ENCODE data around the gene PRKN. TPM values are rescaled to one million over a fixed set of nuclear protein-coding genes. Genes with fewer than 3 reads are reported as not detected.

PRKN gene
- total RNA-seq, 4 donors from 2014 or later = 4.4 to 669 (median 10.5) TPM

DNA sequence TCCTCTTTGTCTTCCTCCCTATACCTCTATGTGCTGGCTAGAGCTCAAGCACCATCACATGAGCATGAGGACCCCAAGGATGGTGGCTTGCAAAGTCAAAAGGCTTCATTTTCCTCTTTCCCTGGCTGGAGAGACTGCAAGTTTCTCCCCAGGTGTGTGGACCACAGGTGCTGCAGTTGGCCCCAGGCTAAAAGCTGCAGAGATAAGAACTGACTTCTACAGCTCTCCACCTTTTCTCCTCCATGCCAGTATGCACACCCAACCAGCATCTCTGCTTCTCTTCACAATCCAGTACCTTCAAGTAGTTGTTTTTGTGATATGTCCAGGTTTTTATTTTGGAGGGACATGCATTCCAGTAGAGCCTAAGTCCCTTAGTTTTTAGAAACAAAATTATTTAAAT lies 29.1 kb downstream of the PRKN start:
- Histone ChIP-seq H3K36me3 (no peaks in the 10 kb centered on the region), H3K9me3 (no peaks in the 10 kb centered on the region), H3K4me3 (no peak overlapping the region), H3K27ac (no peak overlapping the region), H3K27me3 (no peaks in the 10 kb centered on the region), H3K4me1 (no peaks in the 10 kb centered on the region)
- no peak for TF ChIP-seq POLR2A (IDR thresholded peaks at IDR 0.05)
- no peak for TF ChIP-seq CTCF (IDR thresholded peaks at IDR 0.05)
- DNase-seq = no peak

GRCh38 chr6:162697872-162698403 lies 29.6 kb downstream of the PRKN start:
- Histone ChIP-seq H3K4me1 (no peaks in the 10 kb centered on the region), H3K9me3 (no peaks in the 10 kb centered on the region), H3K4me3 (no peak overlapping the region), H3K27me3 (no peaks in the 10 kb centered on the region), H3K27ac (no peak overlapping the region), H3K36me3 (no peaks in the 10 kb centered on the region)
- DNase-seq = no peak
- no peak for TF ChIP-seq POLR2A (IDR thresholded peaks at IDR 0.05)
- TF ChIP-seq CTCF (IDR thresholded peaks at IDR 0.05) = no peak

- no peak for TF ChIP-seq POLR2A (IDR thresholded peaks at IDR 0.05)
- TF ChIP-seq CTCF (IDR thresholded peaks at IDR 0.05) = no peak
- Histone ChIP-seq H3K36me3 (no peaks in the 10 kb centered on the region), H3K27ac (no peak overlapping the region), H3K27me3 (no peaks in the 10 kb centered on the region), H3K4me3 (no peak overlapping the region), H3K9me3 (no peaks in the 10 kb centered on the region), H3K4me1 (no peaks in the 10 kb centered on the region)
- no peak for DNase-seq
Observed at GRCh38 chr6:162690158-162690557, 37.4 kb downstream of the PRKN start.

DNA sequence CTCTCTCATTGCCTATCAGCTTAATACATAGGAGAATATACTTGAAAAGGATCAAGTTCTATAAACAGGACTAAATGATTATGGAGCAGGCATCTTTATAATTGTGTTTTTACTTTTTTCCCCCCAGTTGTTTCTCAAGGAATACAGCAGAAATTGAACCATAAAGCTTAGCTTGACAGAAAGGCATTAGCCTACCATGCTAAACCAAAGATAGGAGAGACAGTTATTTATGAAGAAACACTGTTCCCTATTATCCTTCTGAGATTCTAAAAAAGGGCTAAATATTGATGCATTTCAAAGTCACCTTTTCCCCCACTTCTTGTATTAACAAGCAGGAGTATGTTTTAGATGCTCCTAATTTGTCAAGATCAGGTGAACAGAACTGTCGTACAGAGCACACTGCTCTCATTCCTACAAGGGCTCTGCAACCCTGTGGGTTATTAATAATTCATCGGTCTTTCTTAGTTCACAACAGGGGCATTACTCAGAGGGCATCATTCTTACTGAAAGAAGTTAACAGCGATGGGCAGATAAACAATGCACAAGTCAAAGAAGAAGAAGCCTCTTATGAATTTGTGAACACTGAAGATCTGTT lies 38.7 kb downstream of the PRKN start:
- H3K27ac ChIP-seq = no peak overlapping the region
- no peaks in the 10 kb centered on the region for H3K27me3 ChIP-seq
- TF ChIP-seq POLR2A (IDR thresholded peaks at IDR 0.05) (no peak), CTCF (IDR thresholded peaks at IDR 0.05) (no peak)
- H3K4me1 ChIP-seq = peaks cover 0 to 4% (median 0%) of the 10 kb centered on the region in 4 donors
- no peak overlapping the region for H3K4me3 ChIP-seq
- H3K9me3 ChIP-seq = no peaks in the 10 kb centered on the region
- no peaks in the 10 kb centered on the region for H3K36me3 ChIP-seq
- no peak for DNase-seq

DNA sequence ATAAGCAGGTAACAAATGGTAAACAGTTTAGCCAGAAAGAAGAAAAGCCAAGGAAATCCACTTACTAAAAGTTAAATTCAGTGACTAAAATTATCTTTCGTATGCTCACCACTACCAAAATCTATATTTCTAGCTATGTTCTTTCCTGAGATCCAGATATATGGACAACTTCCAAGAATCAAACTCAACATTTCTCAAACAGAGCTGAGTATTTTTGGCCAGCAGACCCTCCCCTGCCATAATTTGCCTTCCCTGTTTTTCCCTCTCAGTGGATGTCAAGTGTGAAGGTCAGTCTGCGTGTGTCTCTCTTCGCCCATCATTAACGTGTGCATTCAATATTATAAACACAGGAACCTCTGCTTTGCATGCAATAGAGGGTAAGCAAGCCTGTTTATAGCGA lies 42.0 kb downstream of the PRKN start:
- Histone ChIP-seq H3K4me1 (peaks cover 0 to 5% (median 0%) of the 10 kb centered on the region in 4 donors), H3K36me3 (no peaks in the 10 kb centered on the region), H3K4me3 (no peak overlapping the region), H3K27me3 (no peaks in the 10 kb centered on the region), H3K9me3 (no peaks in the 10 kb centered on the region), H3K27ac (no peak overlapping the region)
- no peak for DNase-seq
- no peak for TF ChIP-seq CTCF (IDR thresholded peaks at IDR 0.05)
- no peak for TF ChIP-seq POLR2A (IDR thresholded peaks at IDR 0.05)
